ENCODE results near the gene HRH3.

The HRH3 gene

DNA sequence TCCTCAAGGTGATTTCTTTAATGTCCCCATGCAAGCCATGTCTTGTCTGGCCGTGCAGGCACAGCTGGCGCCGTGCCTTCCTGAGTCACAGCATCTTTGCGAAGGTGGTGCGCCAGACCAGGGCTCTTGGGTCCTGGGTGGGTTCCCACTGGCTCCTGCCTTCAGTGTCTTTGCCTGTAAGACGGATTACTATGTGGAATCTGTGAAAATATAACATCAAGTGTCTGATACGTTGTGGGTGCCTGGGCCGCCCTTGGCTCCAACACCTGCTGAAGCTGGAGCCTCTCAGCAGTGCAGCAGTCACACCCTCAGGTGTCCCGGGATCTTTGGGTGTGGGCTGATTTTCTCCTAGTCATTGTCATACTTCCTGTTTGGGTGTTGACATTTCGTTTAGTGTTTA lies 21.4 kb upstream of the HRH3 start:
- Histone ChIP-seq H3K9ac (ENCODE audit: low read length) (no peak overlapping the region), H2AFZ (ENCODE audit: low read length) (no peak overlapping the region), H3F3A (ENCODE audit: insufficient read depth, low read length) (no peaks in the 10 kb centered on the region), H3K36me3 (ENCODE audit: insufficient read depth, low read length) (peaks cover 15% of the 10 kb centered on the region; the same call in 1 of the 2 replicates), H3K4me1 (ENCODE audit: insufficient read depth, low read length, severe bottlenecking) (peaks cover 20% of the 10 kb centered on the region), H3K9me2 (ENCODE audit: low read depth, low read length) (no peaks in the 10 kb centered on the region), H3K4me2 (ENCODE audit: low read length) (no peak overlapping the region), H3K79me2 (ENCODE audit: insufficient read depth, low read length) (0 out of 2 replicates have a peak, but pooled peaks cover 3% of the 10 kb centered on the region), H3K9me3 (ENCODE audit: low read length) (no peaks in the 10 kb centered on the region), H3K4me3 (ENCODE audit: low read depth, low read length, poor library complexity, severe bottlenecking) (no peak overlapping the region), H3K27ac (ENCODE audit: low read depth, low read length, poor library complexity, severe bottlenecking) (no peak overlapping the region), H4K20me1 (ENCODE audit: insufficient read depth, low read length) (no peaks in the 10 kb centered on the region), H3K27me3 (ENCODE audit: insufficient read depth, low read length) (no peaks in the 10 kb centered on the region)
- TF ChIP-seq, protein P1, sequence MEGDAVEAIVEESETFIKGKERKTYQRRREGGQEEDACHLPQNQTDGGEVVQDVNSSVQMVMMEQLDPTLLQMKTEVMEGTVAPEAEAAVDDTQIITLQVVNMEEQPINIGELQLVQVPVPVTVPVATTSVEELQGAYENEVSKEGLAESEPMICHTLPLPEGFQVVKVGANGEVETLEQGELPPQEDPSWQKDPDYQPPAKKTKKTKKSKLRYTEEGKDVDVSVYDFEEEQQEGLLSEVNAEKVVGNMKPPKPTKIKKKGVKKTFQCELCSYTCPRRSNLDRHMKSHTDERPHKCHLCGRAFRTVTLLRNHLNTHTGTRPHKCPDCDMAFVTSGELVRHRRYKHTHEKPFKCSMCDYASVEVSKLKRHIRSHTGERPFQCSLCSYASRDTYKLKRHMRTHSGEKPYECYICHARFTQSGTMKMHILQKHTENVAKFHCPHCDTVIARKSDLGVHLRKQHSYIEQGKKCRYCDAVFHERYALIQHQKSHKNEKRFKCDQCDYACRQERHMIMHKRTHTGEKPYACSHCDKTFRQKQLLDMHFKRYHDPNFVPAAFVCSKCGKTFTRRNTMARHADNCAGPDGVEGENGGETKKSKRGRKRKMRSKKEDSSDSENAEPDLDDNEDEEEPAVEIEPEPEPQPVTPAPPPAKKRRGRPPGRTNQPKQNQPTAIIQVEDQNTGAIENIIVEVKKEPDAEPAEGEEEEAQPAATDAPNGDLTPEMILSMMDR (IDR thresholded peaks at IDR 0.05; ENCODE audit: low read length): no peak
- no peak for TF ChIP-seq EZH2 (IDR thresholded peaks at IDR 0.05; ENCODE audit: borderline replicate concordance, low read length)

DNA sequence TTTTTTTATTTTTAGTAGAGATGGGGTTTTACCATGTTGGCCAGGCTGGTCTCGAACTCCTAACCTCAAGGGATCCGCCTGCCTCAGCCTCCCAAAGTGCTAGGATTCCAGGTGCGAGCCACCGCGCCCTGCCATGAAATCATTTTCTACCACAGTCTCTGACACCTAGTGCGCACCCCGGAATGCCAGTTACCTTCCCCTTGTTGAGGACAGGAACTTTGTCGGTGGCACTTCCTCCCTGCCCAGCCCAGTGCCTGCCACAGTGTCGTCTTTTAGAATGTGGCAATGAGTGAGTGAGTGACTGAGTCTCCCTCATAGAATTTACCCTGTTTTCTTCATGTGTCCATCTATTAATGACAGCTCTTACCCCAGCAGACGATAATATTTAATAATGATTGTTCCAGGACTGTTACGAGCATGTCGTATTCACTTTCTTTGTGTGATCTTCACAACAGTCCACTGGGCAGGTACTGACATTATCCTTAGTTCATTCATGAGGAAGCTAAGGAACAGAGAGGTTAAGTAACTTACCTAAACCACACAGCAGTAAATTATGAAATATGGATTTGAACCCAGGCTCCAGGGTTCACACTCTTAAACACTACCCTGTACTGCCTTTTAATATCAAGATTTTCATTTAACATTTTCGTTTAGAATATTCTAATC lies 20.1 kb upstream of the HRH3 start:
- H3K9ac ChIP-seq (ENCODE audit: low read length): no peak overlapping the region
- no peaks in the 10 kb centered on the region for H3K9me2 ChIP-seq (ENCODE audit: low read depth, low read length)
- H3K79me2 ChIP-seq (ENCODE audit: insufficient read depth, low read length): 0 out of 2 replicates have a peak, but pooled peaks cover 3% of the 10 kb centered on the region
- no peaks in the 10 kb centered on the region for H3F3A ChIP-seq (ENCODE audit: insufficient read depth, low read length)
- H3K4me1 ChIP-seq (ENCODE audit: insufficient read depth, low read length, severe bottlenecking): peaks cover 20% of the 10 kb centered on the region
- H3K9me3 ChIP-seq (ENCODE audit: low read length): no peaks in the 10 kb centered on the region
- H2AFZ ChIP-seq (ENCODE audit: low read length): no peak overlapping the region
- TF ChIP-seq, protein P1 (IDR thresholded peaks at IDR 0.05; ENCODE audit: low read length): no peak
- TF ChIP-seq EZH2 (IDR thresholded peaks at IDR 0.05; ENCODE audit: borderline replicate concordance, low read length): no peak
- no peak overlapping the region for H3K4me2 ChIP-seq (ENCODE audit: low read length)
- no peak overlapping the region for H3K27ac ChIP-seq (ENCODE audit: low read depth, low read length, poor library complexity, severe bottlenecking)
- no peaks in the 10 kb centered on the region for H4K20me1 ChIP-seq (ENCODE audit: insufficient read depth, low read length)
- H3K27me3 ChIP-seq (ENCODE audit: insufficient read depth, low read length): no peaks in the 10 kb centered on the region
- H3K36me3 ChIP-seq (ENCODE audit: insufficient read depth, low read length): peaks cover 15% of the 10 kb centered on the region; the same call in 1 of the 2 replicates
- H3K4me3 ChIP-seq (ENCODE audit: low read depth, low read length, poor library complexity, severe bottlenecking): peak overlapping the region; percentile 68

DNA sequence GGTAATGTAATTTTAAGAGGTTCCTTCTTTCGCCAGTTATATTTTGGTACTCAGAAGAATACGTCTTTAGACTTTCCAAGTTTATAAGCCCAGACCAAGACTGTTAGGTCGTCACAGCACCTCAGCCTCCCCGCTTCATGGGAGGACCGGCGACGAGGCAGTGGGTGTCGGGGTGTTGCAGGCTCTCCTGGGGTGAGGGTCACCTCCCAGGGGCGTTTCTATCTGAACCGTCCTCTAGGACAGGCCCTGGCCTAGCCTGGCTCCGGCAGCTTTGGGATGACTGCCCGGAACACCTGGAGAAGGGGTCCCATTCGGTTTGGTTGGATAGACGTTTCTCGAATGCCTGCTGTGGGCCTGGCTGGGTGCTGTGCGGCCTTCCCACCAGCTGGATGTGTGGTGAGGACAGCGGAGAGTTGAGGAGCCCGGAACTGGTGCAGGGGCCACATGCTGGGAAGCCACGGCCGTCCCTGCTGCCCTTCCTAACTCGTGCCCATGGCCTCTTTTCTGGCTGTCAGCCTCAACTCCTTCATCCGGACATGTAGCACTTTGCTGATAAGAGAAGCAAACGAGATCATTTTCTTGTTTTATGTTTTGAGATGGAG lies 19.3 kb upstream of the HRH3 start:
- 0 out of 2 replicates have a peak, but pooled peaks cover 3% of the 10 kb centered on the region for H3K79me2 ChIP-seq (ENCODE audit: insufficient read depth, low read length)
- H3K9me3 ChIP-seq (ENCODE audit: low read length): no peaks in the 10 kb centered on the region
- peak overlapping the region; percentile 81 for H3K4me2 ChIP-seq (ENCODE audit: low read length)
- H3K9me2 ChIP-seq (ENCODE audit: low read depth, low read length): no peaks in the 10 kb centered on the region
- H4K20me1 ChIP-seq (ENCODE audit: insufficient read depth, low read length): no peaks in the 10 kb centered on the region
- H2AFZ ChIP-seq (ENCODE audit: low read length): no peak overlapping the region
- no peaks in the 10 kb centered on the region for H3K27me3 ChIP-seq (ENCODE audit: insufficient read depth, low read length)
- H3K36me3 ChIP-seq (ENCODE audit: insufficient read depth, low read length): peaks cover 12% of the 10 kb centered on the region; the same call in 1 of the 2 replicates
- H3K4me1 ChIP-seq (ENCODE audit: insufficient read depth, low read length, severe bottlenecking): peaks cover 20% of the 10 kb centered on the region
- peak overlapping the region; percentile 68 for H3K4me3 ChIP-seq (ENCODE audit: low read depth, low read length, poor library complexity, severe bottlenecking)
- no peaks in the 10 kb centered on the region for H3F3A ChIP-seq (ENCODE audit: insufficient read depth, low read length)
- peak overlapping the region; percentile 72 for H3K9ac ChIP-seq (ENCODE audit: low read length)
- TF ChIP-seq EZH2 (IDR thresholded peaks at IDR 0.05; ENCODE audit: borderline replicate concordance, low read length): no peak
- TF ChIP-seq, protein P1 (IDR thresholded peaks at IDR 0.05; ENCODE audit: low read length): no peak
- H3K27ac ChIP-seq (ENCODE audit: low read depth, low read length, poor library complexity, severe bottlenecking): peak overlapping the region; percentile 8

All from OCI-LY1 (cell line).